HG02981 (cell line): ENCODE results near the gene GIMAP8.
"Not testable (repeated sequence)": the region's sequence is repeated elsewhere in the genome, so short reads cannot be mapped to it uniquely, and the experiment has no call there.

ENCODE experiments used
- ATAC-seq: cut with Tn5 transposase; IDR thresholded peaks from one replicate; pipeline ENCODE4 v1.9.1; 2021; ENCODE audit warnings: mild to moderate bottlenecking, moderate library complexity; ENCODE audit not compliant: unreplicated experiment

GIMAP8 gene

DNA sequence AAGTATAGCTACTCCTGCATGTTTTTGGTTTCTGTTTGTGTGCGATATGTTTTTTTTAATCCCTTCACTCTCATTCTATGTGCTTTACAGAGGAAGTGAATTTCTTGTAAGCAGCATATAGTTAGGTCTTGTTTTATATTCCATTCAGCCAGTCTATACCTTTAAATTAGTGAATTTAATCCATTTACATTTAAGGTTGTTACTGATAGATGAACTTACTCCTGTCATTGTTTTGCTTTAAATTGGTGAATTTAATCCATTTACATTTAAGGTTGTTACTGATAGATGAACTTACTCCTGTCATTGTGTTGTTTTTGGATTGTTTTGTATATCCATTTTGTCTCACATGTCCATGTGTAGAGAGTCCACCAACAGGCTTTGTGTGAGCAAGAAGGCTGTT is 11.1 kb downstream of the GIMAP8 start:
- ATAC-seq, result no peak

DNA sequence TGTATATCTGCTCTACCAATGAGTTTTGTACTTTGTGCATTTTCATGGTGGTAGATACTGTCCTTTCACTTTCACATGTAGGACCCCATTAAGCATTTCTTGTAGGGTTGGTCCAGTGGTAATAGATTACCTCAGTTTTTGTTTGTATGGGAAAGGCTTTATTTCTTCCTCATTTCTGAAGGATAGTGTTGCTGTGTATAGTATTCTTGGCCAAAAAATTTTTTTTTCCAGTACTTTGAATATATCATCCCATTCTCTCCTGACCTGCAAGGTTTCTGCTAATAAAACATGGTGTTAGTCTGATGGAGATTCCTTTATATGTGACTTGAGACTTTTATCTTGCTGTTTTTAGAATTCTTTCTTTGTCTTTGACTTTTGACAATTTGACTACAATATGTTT is 12.0 kb downstream of the GIMAP8 start:
- ATAC-seq, result no peak

DNA sequence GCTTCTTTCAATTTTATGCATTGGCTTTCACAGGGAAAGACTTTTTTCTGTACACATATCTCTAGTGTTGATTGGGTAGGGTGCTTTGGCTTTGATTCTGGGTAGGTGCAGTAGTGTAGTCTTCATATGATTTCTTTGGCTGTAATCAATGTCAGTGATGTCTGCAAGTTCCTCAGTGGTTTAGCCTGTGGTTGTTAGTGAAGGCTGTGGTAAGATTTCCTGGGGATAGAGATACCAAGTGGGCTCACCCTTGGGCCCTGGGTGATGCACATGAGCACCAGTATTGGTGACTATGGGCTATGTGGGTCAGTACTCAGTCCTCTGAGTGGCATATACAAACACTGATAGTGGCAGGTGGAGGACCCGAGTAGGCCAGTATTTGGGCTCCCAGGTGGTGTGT is 13.0 kb downstream of the GIMAP8 start:
- ATAC-seq, result no peak

DNA sequence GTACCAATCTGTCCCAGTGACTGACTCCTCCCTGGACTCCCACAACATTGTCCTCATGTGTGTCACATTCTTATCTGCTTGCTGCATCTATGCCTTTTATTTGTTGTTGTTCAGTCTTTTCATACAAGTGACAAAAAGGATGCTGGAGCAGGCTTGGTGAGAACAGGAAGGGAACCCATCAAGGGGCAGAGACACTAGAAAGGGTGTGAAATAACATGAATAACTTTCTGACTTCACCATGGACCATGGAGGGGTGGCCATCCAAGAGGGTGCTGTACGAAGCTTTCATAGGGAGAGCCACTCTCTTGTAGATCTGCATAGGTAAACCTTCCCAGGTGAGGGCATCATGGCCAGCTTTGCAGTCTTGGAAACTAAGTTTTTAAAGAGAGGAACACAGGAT is 14.5 kb downstream of the GIMAP8 start:
- ATAC-seq, result no peak

DNA sequence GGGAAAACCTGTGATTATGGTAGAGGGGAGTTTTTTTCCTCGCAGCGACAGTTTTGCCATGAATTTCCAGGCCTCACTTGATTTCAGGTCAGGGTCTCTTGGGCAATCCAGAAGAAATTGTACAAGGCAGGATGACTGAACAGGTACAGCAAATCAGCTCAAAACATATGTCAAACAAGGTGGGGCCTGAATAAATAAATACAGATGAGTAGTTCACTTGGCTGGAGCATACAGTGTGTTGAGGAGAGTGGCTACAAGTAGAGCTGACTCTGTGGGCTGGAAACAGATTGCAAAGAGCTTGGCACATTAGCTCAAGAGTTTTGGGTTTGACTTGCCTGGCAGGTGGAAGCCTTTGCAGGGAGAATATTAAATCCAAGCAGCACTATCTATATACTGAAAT is 15.0 kb downstream of the GIMAP8 start:
- no peak for ATAC-seq

DNA sequence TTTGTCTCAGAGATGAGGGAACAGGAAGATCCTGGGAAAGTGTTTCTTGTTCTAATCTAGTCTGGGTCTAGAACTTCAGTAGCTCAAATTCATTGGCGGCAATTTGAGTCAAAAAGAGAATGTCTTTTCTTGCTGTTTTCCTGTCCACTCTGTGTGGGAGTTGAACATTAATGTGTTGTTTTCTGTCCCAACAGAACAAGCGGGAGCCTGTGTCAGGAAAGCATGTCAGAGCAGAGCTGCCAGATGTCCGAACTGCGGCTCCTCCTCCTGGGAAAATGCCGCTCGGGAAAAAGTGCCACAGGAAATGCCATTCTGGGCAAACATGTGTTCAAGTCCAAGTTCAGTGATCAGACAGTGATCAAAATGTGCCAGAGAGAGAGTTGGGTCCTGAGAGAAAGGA is 16.0 kb downstream of the GIMAP8 start:
- ATAC-seq, result no peak

DNA sequence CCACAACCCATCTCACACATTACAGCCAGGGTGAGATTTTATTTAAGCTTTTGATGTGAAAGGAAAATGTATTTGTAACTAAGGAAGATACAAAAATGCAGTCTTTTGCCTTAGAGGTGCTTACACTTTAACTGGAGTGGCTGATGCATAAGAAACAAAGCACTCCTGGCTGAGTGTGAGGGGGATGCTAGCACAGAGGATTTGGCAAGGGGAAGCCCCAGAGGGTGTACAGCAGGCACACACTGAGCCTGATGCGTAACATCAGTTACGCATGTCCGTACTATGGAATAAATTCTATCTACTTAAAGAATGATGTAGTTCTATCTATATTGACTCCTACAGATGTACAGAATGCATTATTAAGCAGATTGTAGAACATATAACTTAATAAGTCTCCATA is 17.8 kb downstream of the GIMAP8 start:
- no peak for ATAC-seq

DNA sequence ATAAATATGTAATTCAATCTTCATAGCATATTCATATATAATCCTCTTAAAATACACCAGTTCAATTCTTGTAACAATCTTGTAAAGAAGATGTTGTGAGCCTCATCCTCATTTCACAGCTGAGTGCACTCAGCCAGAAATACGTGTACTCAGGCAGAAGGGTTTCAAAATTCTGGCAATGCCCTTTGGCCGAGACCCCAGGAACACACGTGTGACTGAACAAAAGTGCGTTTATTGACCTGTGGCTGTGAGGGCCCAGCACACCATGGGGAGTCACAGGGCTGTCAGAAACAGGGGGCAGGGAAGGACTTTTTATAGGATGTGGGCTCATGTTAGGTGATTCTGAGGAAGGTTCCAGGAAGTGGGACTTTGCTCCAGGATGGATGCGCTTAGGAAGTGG is 21.5 kb downstream of the GIMAP8 start:
- ATAC-seq, result no peak

DNA sequence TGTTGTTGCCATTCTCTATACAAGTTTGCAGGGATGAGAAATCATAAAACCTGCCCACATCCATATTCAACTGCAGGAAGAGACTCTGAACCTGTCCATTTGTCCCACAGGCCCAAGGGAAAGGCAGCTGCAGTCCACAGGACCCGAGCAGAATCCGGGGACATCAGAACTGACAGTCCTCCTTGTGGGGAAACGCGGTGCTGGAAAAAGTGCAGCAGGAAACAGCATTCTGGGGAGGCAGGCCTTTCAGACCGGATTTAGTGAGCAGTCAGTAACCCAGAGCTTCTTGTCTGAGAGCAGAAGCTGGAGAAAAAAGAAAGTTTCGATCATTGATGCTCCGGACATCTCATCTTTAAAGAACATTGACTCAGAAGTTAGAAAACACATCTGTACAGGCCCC is 23.5 kb downstream of the GIMAP8 start:
- ATAC-seq, result no peak

DNA sequence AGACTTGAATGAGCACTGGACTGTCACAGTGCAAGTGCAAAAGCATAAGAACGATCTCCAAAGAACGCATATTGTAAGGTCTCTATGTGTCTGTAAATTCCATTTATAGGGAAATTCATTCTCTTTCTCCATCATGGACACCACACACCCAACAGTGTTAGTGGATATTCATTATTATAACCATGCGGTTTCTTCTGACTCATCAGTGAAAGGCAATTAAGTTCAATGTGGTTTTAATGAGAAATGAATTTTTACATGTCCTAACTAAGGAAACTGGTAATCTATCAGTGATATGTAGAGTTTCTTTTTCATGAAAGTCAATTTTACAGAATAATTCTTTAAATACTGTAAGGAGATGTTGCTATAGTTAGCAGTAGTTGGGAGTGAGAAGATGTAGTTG is 25.9 kb downstream of the GIMAP8 start:
- ATAC-seq, result no peak

DNA sequence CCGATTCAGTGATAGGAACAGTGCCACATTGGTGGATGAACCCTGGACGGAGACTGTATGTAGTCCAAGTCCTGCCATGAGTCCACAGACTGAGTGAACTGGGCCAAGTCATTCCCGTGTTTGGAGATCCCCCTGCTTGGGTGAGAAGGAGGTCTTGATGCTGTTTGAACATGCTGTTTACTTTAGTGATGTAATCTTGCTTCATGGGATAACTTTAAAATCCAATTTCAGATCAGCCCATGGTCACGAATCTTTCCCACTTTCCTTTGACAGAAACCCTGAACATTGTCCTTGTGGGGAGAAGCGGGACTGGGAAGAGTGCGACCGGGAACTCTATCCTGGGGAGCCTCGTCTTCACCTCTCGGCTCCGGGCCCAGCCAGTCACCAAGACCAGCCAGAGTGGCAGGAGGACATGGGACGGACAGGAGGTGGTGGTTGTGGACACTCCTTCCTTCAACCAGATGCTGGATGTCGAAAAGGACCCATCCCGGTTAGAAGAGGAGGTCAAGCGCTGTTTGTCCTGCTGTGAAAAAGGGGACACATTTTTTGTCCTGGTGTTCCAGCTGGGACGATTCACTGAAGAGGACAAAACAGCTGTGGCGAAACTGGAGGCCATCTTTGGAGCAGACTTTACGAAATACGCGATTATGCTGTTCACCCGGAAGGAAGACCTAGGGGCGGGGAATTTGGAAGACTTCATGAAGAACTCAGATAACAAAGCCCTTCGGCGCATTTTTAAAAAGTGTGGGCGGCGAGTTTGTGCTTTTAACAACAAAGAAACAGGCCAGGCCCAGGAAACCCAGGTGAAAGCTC is 26.6 kb downstream of the GIMAP8 start:
- no peak for ATAC-seq

DNA sequence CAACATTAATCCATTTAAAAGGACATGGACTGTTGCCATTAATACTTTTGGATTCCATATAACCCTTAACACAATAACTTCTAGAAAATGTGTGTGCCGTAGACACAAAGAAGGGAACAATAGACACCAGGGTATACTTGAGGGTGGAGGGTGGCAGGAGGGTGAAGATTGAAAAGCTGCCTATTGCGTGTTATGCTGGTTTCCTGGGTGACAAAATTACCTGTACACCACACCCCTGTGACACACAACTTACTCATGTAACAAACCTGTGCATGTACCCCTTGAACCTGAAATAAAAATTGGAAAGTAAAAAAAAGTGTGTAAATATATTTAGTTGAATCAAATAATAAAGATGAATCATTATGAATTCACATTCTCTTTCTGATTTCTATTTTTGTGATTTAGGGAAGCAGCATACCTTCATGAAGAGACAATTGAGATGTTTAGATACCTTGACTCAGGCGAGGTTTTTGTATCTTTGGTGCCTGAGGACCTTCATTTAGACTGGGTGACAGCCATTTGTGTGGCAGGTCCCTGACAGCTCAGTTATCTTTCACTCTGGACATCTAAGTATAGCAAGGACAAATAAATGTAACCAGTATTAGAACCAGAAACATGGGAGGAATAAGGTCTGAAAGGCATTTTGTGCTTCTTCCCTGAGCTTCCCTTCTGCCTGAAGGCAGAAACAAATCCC is 28.7 kb downstream of the GIMAP8 start:
- ATAC-seq, result no peak

DNA sequence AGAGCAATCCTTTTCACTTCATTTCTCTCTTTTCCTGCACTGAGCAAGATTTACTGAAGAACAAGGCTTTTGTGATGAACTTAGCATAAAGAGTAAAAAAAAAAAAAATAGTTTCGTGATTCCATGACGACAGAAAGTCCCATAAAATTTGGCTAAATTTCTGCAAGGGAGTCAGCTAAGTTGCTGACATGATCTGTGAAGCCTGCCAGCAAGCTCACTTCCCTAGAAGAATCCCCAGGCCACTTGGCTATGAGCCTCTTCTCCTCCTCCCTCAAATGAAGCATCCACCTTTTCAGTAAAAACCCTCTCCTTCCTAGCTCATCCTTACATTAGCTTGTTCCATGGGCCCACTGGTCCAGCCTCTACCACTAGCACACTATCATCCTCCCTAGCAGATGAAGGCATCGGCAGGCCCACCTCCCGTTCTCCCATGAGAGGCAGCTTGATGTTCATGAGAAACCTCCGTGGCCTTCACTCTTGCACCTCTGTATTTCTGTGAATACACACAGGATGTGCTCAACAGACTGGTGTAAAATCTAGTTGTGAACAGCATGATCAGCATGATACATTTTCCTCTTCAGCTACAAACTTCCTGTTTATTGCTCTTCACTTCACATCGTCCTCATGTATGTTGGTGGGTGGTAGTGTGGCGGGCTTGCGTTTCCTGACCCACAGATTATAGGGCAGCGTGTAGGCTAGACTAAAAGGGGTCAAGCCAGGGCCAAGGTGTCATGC is 30.9 kb downstream of the GIMAP8 start:
- ATAC-seq, result no peak

DNA sequence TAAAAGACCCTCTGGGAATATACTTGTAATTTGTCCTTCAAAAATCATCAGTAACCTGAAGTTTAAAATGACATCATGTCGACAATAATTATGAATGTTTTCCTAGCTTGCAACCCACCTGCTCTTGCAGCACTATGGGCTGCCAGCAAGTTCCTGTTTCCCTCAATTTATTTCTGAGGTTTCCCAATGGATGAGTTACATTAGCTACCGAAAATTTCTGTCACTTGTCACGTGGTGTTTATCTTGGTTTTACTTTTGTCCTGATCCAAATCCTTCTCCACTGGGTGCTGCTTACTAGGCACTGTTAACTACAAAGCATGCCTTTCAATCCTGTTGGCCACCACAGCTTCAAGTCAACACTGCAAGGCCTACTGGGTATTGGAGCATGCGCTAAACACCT is 31.5 kb downstream of the GIMAP8 start:
- no peak for ATAC-seq

DNA sequence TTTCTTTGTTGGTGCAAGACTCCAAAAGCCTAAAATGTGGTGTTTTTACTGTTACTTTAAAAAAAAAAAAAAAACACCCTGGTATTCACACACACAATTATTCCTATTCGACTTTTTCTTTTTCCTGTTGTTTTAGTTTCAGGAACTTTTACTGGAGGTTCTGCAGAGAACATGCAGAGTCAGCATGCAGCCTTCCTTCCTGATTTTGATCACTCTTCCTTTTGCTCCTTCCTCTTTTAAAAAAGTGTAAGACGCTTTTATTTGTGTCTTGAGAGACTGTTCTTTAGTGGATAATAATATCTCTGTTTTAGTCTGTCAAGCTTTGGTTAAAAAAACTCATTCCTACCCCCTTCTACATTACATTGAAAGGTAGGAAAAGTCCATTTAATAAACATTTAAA is 33.1 kb downstream of the GIMAP8 start:
- not testable (repeated sequence) for ATAC-seq

DNA sequence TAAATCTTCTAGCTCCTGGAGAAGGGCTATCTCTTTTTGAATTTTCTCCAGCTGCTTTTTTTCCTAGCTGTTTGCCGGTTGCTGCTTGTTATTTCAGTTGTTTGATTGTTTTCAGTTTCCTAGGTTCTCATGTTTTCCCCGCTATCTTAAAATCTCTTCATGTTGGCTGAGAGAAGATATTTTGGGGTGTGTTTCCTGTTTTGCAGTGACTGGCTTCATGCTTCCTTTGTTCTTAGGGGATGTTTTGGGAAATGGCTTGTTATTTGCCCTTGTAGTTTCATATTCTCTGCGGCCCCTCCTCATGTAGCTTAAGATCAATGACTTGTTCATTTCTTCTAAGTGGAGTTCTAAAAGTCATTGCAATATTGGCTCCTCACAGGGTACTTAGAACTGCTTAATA is 33.6 kb downstream of the GIMAP8 start:
- ATAC-seq, result not testable (repeated sequence)

DNA sequence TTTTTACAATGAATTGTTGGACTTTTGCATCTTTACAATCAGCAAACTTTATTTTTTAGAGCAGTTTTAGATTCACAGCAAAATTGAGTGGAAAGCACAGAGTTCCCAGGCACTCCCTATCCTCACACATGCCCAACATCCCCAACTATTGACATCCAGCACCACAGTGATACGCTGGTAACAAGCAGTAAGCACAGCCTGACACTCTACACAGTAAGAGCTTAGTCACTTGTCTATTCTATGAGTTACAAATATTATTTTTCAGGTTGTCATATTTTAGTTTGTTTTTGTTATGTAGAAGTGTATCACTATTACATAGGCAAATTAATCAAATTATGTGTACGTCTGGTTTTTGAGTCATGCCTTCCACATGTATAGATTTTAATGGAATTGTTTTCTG is 37.2 kb downstream of the GIMAP8 start:
- ATAC-seq, result no peak

DNA sequence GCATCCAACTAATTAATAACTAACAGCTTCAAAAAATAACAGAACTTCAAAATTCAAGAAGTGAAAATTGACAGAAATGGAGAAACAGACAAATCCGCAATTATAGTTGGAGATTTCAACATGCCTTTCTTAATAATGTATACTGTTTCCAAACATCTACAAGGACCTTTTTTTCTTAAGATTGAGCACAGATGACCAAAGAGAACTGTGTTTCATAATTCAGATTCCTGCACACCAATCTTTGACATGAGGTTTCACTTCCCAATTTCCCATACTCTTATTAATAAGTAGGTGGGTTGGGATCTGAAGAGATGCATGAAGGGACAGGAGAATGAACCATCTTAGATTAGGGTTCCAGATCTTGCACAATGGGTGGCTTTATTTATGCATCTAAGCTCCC is 39.4 kb downstream of the GIMAP8 start:
- ATAC-seq, result no peak

DNA sequence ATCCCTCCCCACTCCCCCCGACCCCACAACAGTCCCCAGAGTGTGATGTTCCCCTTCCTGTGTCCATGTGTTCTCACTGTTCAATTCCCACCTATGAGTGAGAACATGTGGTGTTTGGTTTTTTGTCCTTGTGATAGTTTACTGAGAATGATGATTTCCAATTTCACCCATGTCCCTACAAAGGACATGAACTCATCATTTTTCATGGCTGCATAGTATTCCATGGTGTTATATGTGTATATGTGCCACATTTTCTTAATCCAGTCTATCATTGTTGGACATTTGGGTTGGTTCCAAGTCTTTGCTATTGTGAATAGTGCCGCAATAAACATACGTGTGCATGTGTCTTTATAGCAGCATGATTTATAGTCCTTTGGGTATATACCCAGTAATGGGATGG is 43.0 kb downstream of the GIMAP8 start:
- ATAC-seq, result not testable (repeated sequence)

DNA sequence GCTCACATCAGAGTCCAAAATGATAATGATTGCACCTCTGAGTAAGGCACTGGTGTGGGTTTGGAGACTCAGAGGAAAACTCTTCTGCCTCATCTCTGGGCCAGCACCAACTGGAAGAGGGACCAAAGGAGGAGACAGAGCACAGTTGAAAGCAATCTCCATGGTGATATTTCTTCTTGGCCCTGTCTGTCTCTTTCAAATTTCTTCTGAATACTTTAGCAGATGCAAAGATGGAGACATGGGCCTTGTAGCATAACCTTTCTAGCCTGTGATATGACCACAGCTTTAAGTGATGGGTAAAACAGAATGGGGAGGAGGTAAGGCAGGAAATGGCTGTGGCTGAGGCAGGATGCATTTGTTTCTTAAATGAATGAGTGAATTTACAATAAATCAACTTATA is 52.1 kb downstream of the GIMAP8 start:
- no peak for ATAC-seq

DNA sequence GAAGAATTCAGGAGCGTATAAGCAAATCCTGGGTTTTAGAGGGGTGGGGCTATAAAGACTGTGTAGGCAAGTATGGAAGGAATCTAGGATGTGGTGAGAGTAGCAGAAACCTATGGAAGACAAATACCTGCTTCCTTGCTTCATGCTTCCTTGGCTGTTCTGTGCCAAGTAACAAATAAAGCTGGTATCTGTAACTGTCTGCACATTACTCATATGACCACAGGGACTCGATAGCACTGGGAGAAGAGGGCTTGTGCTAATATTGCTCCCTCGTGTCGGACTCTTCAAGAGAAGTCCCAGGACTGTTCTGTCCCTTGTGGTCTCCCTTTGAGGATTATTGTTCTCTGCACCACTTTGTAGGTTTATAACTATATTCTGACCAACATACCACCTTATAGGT is 52.7 kb downstream of the GIMAP8 start:
- no peak for ATAC-seq

DNA sequence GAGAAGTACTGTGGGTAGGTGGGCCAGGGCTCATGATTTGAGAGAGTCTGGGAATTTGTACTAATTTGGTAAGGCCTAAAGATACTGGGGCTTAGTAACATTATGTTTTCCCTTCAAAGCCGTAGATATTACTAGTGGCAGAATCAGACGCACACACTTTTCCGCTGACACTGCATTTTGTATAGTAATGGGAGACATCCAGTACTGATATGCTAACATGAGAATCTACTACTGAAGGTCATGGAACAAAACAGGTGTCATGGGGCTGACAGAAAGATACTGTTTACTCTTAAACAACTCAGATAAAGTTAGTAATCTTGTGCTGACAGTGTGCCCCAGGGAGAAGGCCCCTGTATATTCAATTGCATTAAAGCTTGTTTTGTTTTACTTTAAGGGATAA is 53.2 kb downstream of the GIMAP8 start:
- no peak for ATAC-seq
